GM19467 (cell line): ENCODE results near the gene PDE7B.

Experiments
- ATAC-seq: cut with Tn5 transposase; IDR thresholded peaks from one replicate; pipeline ENCODE4 v1.9.1; 2021; ENCODE audit warnings: mild to moderate bottlenecking, moderate library complexity; ENCODE audit not compliant: unreplicated experiment

Gene PDE7B

GRCh38 chr6:136020691-136021090 is 169.2 kb downstream of the PDE7B start:
- no peak for ATAC-seq

- ATAC-seq = no peak
These were observed 170.8 kb downstream of the PDE7B start for GRCh38 chr6:136022224-136022874.

- ATAC-seq = no peak
These were observed 173.2 kb downstream of the PDE7B start for GRCh38 chr6:136024711-136025110.

- ATAC-seq = no peak
These were observed 174.2 kb downstream of the PDE7B start for GRCh38 chr6:136025736-136026135.

- ATAC-seq = no peak
These were observed 178.6 kb downstream of the PDE7B start for GRCh38 chr6:136030131-136030530.

- no peak for ATAC-seq
These were observed 180.5 kb downstream of the PDE7B start for GRCh38 chr6:136031982-136032381.

GRCh38 chr6:136033416-136033815 is 181.9 kb downstream of the PDE7B start:
- ATAC-seq = no peak

GRCh38 chr6:136034422-136034821 is 182.9 kb downstream of the PDE7B start:
- no peak for ATAC-seq

- no peak for ATAC-seq
These were observed 184.0 kb downstream of the PDE7B start for GRCh38 chr6:136035378-136036070.

- ATAC-seq = no peak
These were observed 184.5 kb downstream of the PDE7B start for GRCh38 chr6:136036071-136036380.

- ATAC-seq = no peak
These were observed 185.1 kb downstream of the PDE7B start for GRCh38 chr6:136036601-136037000.

GRCh38 chr6:136037242-136037875 is 185.9 kb downstream of the PDE7B start:
- no peak for ATAC-seq

- ATAC-seq = no peak
These were observed 186.5 kb downstream of the PDE7B start for GRCh38 chr6:136037876-136038460.

- ATAC-seq = no peak
These were observed 187.0 kb downstream of the PDE7B start for GRCh38 chr6:136038531-136038930.

GRCh38 chr6:136039185-136039584 is 187.7 kb downstream of the PDE7B start:
- no peak for ATAC-seq

GRCh38 chr6:136050475-136050874 is 199.0 kb downstream of the PDE7B start:
- ATAC-seq = no peak

GRCh38 chr6:136051140-136051775 is 199.8 kb downstream of the PDE7B start:
- no peak for ATAC-seq

- ATAC-seq = no peak
These were observed 200.5 kb downstream of the PDE7B start for GRCh38 chr6:136052031-136052430.

- ATAC-seq = no peak
These were observed 207.4 kb downstream of the PDE7B start for GRCh38 chr6:136058852-136059251.

GRCh38 chr6:136059308-136059707 is 207.8 kb downstream of the PDE7B start:
- no peak for ATAC-seq

GRCh38 chr6:136060052-136060451 is 208.6 kb downstream of the PDE7B start:
- no peak for ATAC-seq
